ENCODE measurements around the gene LGALS16.
"Not testable (repeated sequence)": the region's sequence is repeated elsewhere in the genome, so short reads cannot be mapped to it uniquely, and the experiment has no call there.

LGALS16 gene

GRCh38 chr19:39679056-39679790 lies 23.5 kb downstream of the LGALS16 start:
- peak; percentile 18 for DNase-seq

DNA sequence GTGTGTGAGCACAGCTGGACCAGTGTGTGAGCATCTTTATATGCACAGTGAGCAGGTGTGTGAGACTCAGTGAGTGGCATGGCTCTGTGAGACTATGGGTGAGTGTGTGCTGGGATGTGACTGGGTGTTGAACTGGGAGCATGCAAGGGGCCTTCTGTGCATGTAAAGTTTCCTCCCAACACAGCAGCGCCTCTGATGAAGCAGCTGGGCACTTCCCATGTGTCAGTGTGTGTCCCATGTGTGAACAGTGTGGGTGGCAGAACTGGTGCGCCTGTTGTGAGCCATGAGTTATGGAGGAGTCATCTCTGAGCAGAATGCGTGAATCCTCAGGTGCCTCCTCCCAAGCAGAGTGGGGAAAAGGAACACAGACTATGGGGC lies 24.1 kb downstream of the LGALS16 start:
- DNase-seq, result no peak

GRCh38 chr19:39680593-39680992 lies 24.9 kb downstream of the LGALS16 start:
- DNase-seq, result no peak

GRCh38 chr19:39681416-39681815 lies 25.7 kb downstream of the LGALS16 start:
- DNase-seq, result no peak

DNA sequence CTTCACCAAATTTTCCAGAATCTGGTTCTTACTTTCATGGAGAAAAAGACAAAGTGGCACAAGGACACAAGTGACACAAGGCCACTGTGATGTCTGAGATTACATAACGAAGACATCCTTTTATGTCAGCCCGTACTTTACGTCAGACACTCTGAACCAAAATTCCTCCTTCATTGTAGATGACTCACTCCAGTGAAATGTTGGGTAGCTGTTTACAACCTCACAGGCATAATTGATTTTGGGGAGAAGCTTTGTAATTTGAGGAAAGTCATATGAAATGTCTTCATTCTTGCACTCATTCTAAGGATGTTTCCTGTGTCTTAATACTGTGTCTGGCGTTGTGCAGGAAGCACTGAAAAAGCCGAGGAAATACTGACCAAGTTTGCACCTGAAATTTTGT lies 28.6 kb downstream of the LGALS16 start:
- no peak for DNase-seq

DNA sequence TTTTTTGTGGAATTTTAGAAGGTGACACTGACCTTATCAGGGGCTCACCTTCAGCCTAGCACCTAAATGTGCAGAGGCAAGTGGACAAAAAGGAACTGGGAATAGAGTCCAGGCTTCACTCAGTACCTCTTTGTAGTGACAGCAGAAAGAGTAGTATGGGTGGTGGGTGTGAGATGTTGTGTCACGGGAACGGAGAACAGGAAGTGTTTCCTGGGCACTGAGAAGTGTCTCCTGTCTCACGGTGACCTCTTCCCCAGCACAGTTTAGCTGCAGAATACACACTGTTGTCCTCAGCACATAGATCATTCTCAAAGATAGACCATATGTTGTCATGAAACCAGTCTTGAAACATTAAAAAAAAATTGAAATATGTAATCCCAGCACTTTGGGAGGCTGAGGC lies 31.0 kb downstream of the LGALS16 start:
- no peak for DNase-seq

DNA sequence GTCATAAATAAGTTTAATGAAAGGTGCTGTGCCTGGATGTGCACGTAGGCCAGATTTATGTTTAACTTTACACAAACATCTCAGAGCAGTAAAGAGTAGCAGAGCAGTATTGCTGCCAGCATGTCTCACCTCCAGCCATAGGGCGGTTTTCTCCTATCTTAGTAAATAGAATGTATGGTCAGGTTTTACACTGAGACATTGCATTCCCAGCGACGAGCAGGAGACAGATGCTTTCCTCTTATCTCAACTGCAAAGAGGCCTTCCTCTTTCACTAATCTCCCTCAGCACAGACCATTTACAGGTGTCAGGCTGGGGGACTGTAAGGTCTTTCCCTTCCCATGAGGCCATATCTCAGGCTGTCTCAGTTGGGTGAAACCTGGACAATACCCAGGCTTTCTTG lies 32.9 kb downstream of the LGALS16 start:
- DNase-seq, result not testable (repeated sequence)

DNA sequence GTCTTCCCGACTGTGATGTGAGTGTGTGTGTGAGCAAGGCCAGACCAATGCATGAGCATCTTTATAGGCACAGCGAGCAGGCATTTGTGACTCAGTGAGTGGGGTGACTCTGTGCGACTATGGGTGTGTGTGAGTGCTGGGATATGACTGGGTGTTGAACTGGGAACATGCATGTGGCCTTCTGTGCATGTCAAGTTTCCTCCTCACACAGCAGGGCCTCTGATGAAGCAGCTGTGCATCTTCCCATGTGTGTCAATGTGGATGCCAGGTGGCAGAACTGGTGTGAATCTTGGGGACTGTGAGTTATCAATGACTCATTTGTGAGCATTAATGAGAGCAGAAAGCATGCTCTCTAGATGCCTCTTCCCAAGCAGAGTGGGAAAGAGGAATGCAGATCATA lies 36.5 kb downstream of the LGALS16 start:
- no peak for DNase-seq

DNA sequence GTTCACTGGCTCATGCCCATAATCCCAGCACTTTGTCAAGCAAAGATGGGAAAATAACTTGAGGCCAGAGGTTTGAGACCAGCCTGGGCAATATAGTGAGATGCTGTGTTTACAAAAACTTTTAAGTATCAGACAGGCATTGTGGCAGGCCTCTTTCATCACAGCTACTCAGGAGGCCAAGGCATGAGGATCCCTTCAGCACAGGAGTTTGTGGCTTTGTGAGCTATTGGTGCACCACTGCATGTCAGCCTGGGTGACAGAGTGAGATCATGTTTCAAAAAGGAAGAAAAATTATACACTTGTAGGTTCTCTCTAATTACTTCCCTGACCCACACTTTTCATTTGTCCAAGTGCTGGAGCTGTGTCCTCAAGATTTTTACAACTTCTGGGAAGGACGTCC lies 37.1 kb downstream of the LGALS16 start:
- no peak for DNase-seq

DNA sequence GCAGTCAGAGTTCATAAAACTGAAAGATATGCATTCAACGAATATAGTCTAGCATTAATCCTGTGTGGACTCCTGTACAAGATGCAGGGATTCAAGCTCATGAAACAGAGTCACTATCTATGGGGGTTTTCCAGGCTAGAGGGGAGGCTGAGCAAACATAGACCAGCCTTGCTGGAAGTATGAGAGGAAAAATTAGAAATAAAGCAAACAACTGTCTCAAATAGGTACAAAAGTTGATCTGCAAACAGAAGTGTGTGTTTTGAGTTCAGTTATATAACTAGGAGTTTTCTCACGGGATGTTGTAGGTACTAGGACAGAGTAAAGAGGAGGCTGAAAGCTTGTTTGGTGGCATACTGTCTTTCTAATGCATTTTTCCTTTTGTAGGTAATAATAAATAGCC lies 40.0 kb downstream of the LGALS16 start:
- no peak for DNase-seq

- no peak for DNase-seq
Measured at GRCh38 chr19:39696387-39696786, 40.7 kb downstream of the LGALS16 start.

- DNase-seq, result no peak
Measured at GRCh38 chr19:39698535-39698934, 42.8 kb downstream of the LGALS16 start.

GRCh38 chr19:39701291-39701690 lies 45.6 kb downstream of the LGALS16 start:
- no peak for DNase-seq

- DNase-seq, result no peak
Measured at GRCh38 chr19:39704181-39705044, 48.7 kb downstream of the LGALS16 start, which contains the start of gene LGALS14. Gene LGALS14 (plus strand): TSS chr19:39704481. CDS start chr19:39704529, 48 bp downstream.

- DNase-seq, result peak; percentile 60
Measured at GRCh38 chr19:39705578-39706188, 50.0 kb downstream of the LGALS16 start.

- no peak for DNase-seq
Measured at GRCh38 chr19:39708594-39708993, 52.9 kb downstream of the LGALS16 start.

- DNase-seq, result no peak
Measured at GRCh38 chr19:39709026-39709872, 53.5 kb downstream of the LGALS16 start.

Measured in CD4-positive, alpha-beta T cell treated with Interleukin-10 for 1 hour (primary cell).